Ovary (tissue), 9 donors: ENCODE data around the gene MTSS2. TPM values are rescaled to one million over a fixed set of nuclear protein-coding genes. Genes with fewer than 3 reads are reported as not detected.
"Not testable (repeated sequence)": the region's sequence is repeated elsewhere in the genome, so short reads cannot be mapped to it uniquely, and the experiment has no call there.

Experiments used
- DNase-seq, 5 donors: peaks; one replicate each; pipeline ENCODE4 v3.0.0-alpha.2; 2019 to 2020
- H3K27ac ChIP-seq, 2 donors: fragments of 200-600 bp; one replicate each; pipeline versions ENCODE4 v1.5.1 to v1.8.0; 2019 to 2022
- H3K27me3 ChIP-seq: fragments of 200-600 bp; one replicate; pipeline ENCODE4 v1.8.0; 2022
- H3K36me3 ChIP-seq: fragments of 200-600 bp; sonication (generic); one replicate; pipeline ENCODE4 v1.5.1; 2019
- H3K4me1 ChIP-seq: one replicate; pipeline ENCODE4 v1.8.1; 2013; ENCODE audit warnings: mild to moderate bottlenecking, moderate library complexity; ENCODE audit not compliant: insufficient read depth
- H3K4me3 ChIP-seq: fragments of 200-600 bp; sonication (generic); one replicate; pipeline ENCODE4 v1.5.1; 2017
- H3K9me3 ChIP-seq, 2 donors: fragments of 200-600 bp in 1 of 2; sonication (generic) in 1 of 2; one replicate each; pipeline versions ENCODE4 v1.5.1 to v1.8.1; 2013 to 2019; ENCODE audit warnings: mild to moderate bottlenecking in 1 of 2, moderate library complexity in 1 of 2
- CTCF ChIP-seq, 3 donors: fragments of 450-650 bp in 2 of 3; fragments of 200-600 bp in 1 of 3; IDR thresholded peaks; one replicate each; pipeline versions ENCODE4 v1.5.1 to v1.8.0; 2016 to 2022; ENCODE audit warnings: antibody characterized with exemption in 3 of 3, mild to moderate bottlenecking in 1 of 3
- EP300 ChIP-seq: sonication (generic); formaldehyde crosslinking; IDR thresholded peaks from one replicate; pipeline ENCODE4 v1.6.1; 2017; ENCODE audit warnings: antibody characterized with exemption
- POLR2A ChIP-seq: fragments of 450-650 bp; IDR thresholded peaks from one replicate; pipeline ENCODE4 v1.6.1; 2017; ENCODE audit warnings: antibody characterized with exemption, mild to moderate bottlenecking, moderate library complexity
- WGBS, 3 donors: extraction: QIAGEN DNeasy Blood & Tissue Kit in 1 of 3; methylation state at CpG; one replicate each; pipeline versions ENCODE4 v1.1.5 to v1.1.7; 2013 to 2017; 5-methylcytosine and 5-hydroxymethylcytosine counted together
- intact Hi-C, 4 donors: fragments of 100-400 bp; cut with DNase I; formaldehyde crosslinking; loops; one replicate each; pipeline versions ENCODE4 v1.11.0 to v1.15.1; 2022 to 2023
- polyA plus RNA-seq, 2 donors: library from polyadenylated mRNA; stranded (reverse); fragments of 200-250 nt in 1 of 2; fragments of 350-450 nt in 1 of 2; fragmentation: Illumina TruSeq in 1 of 2; extraction: RNeasy Lipid Tissue Mini Kit (QIAGEN cat#74804) in 1 of 2; gene quantifications; one replicate each; pipeline ENCODE4 v1.2.3, GENCODE V29; 2013 to 2014
- total RNA-seq, 7 donors: library from RNA; depleted of rRNA in 2 of 7; stranded (reverse); fragments of >200 nt in 2 of 7; fragmentation: NEBNext Ultra II Directional in 3 of 7; extraction: Animal tissue kit (Norgen Biotek cat#: 25700) in 3 of 7; gene quantifications; one replicate each; pipeline versions ENCODE4 v1.1.0 to v1.2.4, GENCODE V29; 2016 to 2023
- donor health status: DM: no; HTN: no; CAD: no; lungs with moderate emphysema.
- donor health status: DM: no; HTN: no; CAD: no.
- donor health status: Bipolar disorder and iron deficiency.
- donor health status: DM: yes; HTN: yes; CAD: no.
- donor health status: DM: no; HTN: no; CAD: no.
- donor health status: DM: yes; HTN: yes; CAD: no.

Gene MTSS2
- total and polyA plus RNA-seq, 9 donors = 8.4 to 93.5 (median 40.2) TPM

- Histone ChIP-seq H3K27ac (no peak overlapping the region), H3K9me3 (no peaks in the 10 kb centered on the region), H3K4me3 (no peak overlapping the region), H3K36me3 (no peaks in the 10 kb centered on the region), H3K27me3 (no peaks in the 10 kb centered on the region), H3K4me1 (peaks cover 9% of the 10 kb centered on the region)
- WGBS, 3 donors = 85 to 93% (median 93%) methylated on average over 10 of the region's 10 CpGs
- DNase-seq = no peak
- intact Hi-C loops = loop anchor here in 1 of 4 donors (10.0 kb wide), 1 partner anchor 300 kb away; the partner anchor contains the start of gene DDX19A
- TF ChIP-seq EP300 = no peak
- no peak for TF ChIP-seq CTCF (IDR thresholded peaks at IDR 0.05)
- TF ChIP-seq POLR2A = no peak
These were observed 40.9 kb downstream of the MTSS2 start for GRCh38 chr16:70644763-70645597.

DNA sequence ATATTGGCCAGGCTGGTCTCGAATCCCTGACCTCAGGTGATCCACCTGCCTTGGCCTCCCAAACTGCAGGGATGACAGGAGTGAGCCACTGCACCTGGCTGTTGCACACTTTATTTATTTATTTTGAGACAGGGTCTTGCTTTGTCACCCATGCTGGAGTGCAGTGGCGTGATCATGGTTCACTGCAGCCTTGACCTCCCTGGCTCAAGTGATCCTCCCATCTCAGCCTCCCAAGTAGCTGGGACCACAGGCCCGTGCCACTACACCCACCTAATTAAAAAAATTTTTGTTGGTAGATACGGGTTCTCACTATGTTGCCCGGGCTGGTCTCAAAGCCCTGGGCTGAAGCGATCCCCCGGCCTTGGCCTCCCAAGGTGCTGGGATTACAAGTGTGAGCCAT is 42.6 kb downstream of the MTSS2 start:
- H3K36me3 ChIP-seq, H3K27me3 ChIP-seq, DNase-seq, H3K4me1 ChIP-seq, H3K27ac ChIP-seq, H3K9me3 ChIP-seq, H3K4me3 ChIP-seq: not testable (repeated sequence)
- 76 to 84% (median 79%) methylated on average over 7 of the region's 7 CpGs for WGBS, 3 donors
- intact Hi-C loops = loop anchor here in 1 of 4 donors (10.0 kb wide), 1 partner anchor 298 kb away; the partner anchor contains the start of gene DDX19A

DNA sequence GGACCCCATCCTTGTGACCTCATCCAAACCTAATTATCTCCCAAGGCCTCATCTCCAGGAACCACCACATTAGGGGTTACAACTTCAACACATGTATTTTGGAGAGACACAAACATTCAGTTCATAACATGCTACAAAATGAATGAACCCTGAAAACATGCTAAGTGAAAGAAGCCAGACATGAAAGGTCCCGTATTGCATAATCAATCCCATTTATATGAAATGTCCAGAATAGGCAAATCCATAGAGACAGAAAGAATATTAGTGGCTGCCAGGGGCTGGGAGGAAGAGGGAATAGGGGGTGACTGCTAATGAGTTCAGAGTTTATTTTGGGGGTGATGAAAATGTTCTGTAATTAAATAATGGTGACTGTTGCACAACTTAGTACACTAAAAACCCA is 43.2 kb downstream of the MTSS2 start:
- 95 to 100% (median 100%) methylated on average over 1 of the region's 1 CpG for WGBS, 3 donors
- H3K9me3 ChIP-seq = no peaks in the 10 kb centered on the region
- no peak overlapping the region for H3K27ac ChIP-seq
- intact Hi-C loops = loop anchor here in 1 of 4 donors (10.0 kb wide), 1 partner anchor 298 kb away; the partner anchor contains the start of gene DDX19A
- no peaks in the 10 kb centered on the region for H3K27me3 ChIP-seq
- TF ChIP-seq EP300 (no peak), CTCF (IDR thresholded peaks at IDR 0.05) (no peak), POLR2A (no peak)
- no peak for DNase-seq
- no peaks in the 10 kb centered on the region for H3K36me3 ChIP-seq
- peaks cover 9% of the 10 kb centered on the region for H3K4me1 ChIP-seq
- no peak overlapping the region for H3K4me3 ChIP-seq

- no peak overlapping the region for H3K27ac ChIP-seq
These were observed 46.8 kb downstream of the MTSS2 start for GRCh38 chr16:70638814-70639792.

More at GRCh38 chr16:70638814-70639792, 46.8 kb downstream of the MTSS2 start:
- no peak overlapping the region for H3K4me3 ChIP-seq
- DNase-seq = peak in 3 of 5 donors; percentile 29 to 64 (median 54)
- TF ChIP-seq EP300 = peak; percentile 27
- no peak for TF ChIP-seq CTCF (IDR thresholded peaks at IDR 0.05)
- TF ChIP-seq POLR2A = no peak
- intact Hi-C loops = no loop called here
- WGBS, 3 donors = 42 to 75% (median 45%) methylated on average over 18 of the region's 18 CpGs
- H3K27me3 ChIP-seq = no peaks in the 10 kb centered on the region
- no peaks in the 10 kb centered on the region for H3K36me3 ChIP-seq
- no peaks in the 10 kb centered on the region for H3K9me3 ChIP-seq
- peaks cover 2% of the 10 kb centered on the region for H3K4me1 ChIP-seq

Other genes with a start within 250 kb of the MTSS2 start
- 10 to 100 TPM; 12.3 to 49.7 (median 25.0) TPM for gene ST3GAL2, start 247.0 kb downstream of the MTSS2 start, total RNA-seq
- 10 to 100 TPM in 1 of 2 donors, 1 to 10 TPM in 1; 6.2 to 13.4 TPM for gene ST3GAL2, start 247.0 kb downstream of the MTSS2 start, polyA plus RNA-seq
- 10 to 100 TPM; 15.0 to 29.4 (median 20.4) TPM for gene FCSK, start 231.5 kb downstream of the MTSS2 start, total RNA-seq
- gene FCSK, start 231.5 kb downstream of the MTSS2 start, polyA plus RNA-seq = 10 to 100 TPM in 1 of 2 donors, 1 to 10 TPM in 1; 5.1 to 11.8 TPM
- 10 to 100 TPM; 27.4 to 46.5 (median 36.3) TPM for gene COG4, start 162.5 kb downstream of the MTSS2 start, total RNA-seq
- 10 to 100 TPM; 32.8 to 41.8 TPM for gene COG4, start 162.5 kb downstream of the MTSS2 start, polyA plus RNA-seq
- gene SF3B3, start 162.2 kb downstream of the MTSS2 start, total RNA-seq = 100 to 1,000 TPM in 6 of 7 donors, 10 to 100 TPM in 1; 76.1 to 322 (median 282) TPM
- 100 to 1,000 TPM; 104 to 326 TPM for gene SF3B3, start 162.2 kb downstream of the MTSS2 start, polyA plus RNA-seq
- 1 to 10 TPM in 6 of 7 donors, under 1 TPM in 1; 0.91 to 4.0 (median 1.9) TPM for gene IL34, start 39.5 kb downstream of the MTSS2 start, total RNA-seq
- gene IL34, start 39.5 kb downstream of the MTSS2 start, polyA plus RNA-seq = 1 to 10 TPM in 1 of 2 donors, under 1 TPM in 1; 0.88 to 1.8 TPM
- 10 to 100 TPM; 15.5 to 32.4 (median 24.2) TPM for gene VAC14, start 115.1 kb upstream of the MTSS2 start, total RNA-seq
- 10 to 100 TPM in 1 of 2 donors, 1 to 10 TPM in 1; 9.9 to 19.5 TPM for gene VAC14, start 115.1 kb upstream of the MTSS2 start, polyA plus RNA-seq